CD4-positive, alpha-beta T cell (primary cell): ENCODE measurements around the gene CADPS. TPM values are rescaled to one million over a fixed set of nuclear protein-coding genes. Genes with fewer than 3 reads are reported as not detected.

Source experiments
- ATAC-seq: fragments of 200-7000 bp; cut with Tn5 transposase; one replicate; pipeline ENCODE4 v1.10.0; 2022; ENCODE audit warnings: mild to moderate bottlenecking; ENCODE audit not compliant: poor library complexity
- CTCF ChIA-PET: fragments of 350-600 bp; sonication (Branson Sonifier 250); formaldehyde crosslinking; loops from one replicate; lab custom pipeline; 2021; ENCODE audit warnings: antibody characterized with exemption, inconsistent platforms; lab: Charles Lee
- POLR2A ChIA-PET: fragments of 350-600 bp; sonication (Branson Sonifier 250); formaldehyde crosslinking; loops from one replicate; lab custom pipeline; 2021; ENCODE audit warnings: antibody characterized with exemption, inconsistent platforms; lab: Charles Lee
- DNase-seq, 14 experiments: peaks; one replicate each; pipeline ENCODE4 v3.0.0-alpha.2; 2013 to 2020; ENCODE audit warnings: mixed read lengths in 2 of 14
- H3K27ac ChIP-seq, 2 donors: one replicate each; pipeline versions ENCODE4 v1.5.1 to v1.7.0; 2013; ENCODE audit warnings: low read length in 2 of 2, low read depth in 1 of 2, mild to moderate bottlenecking in 1 of 2
- H3K27me3 ChIP-seq, 2 experiments: 1 replicate in 1 of 2; 2 replicates in 1 of 2; pipeline versions ENCODE4 v1.6.1 to v1.7.0; 2013; ENCODE audit warnings: low read length in 2 of 2, control low read depth in 1 of 2, mild to moderate bottlenecking in 1 of 2, moderate library complexity in 1 of 2; ENCODE audit not compliant: insufficient read depth in 2 of 2, control insufficient read depth in 1 of 2
- H3K36me3 ChIP-seq: one replicate; pipeline ENCODE4 v1.6.1; 2013; ENCODE audit warnings: low read length, control low read depth; ENCODE audit not compliant: insufficient read depth
- H3K4me1 ChIP-seq: one replicate; pipeline ENCODE4 v1.6.1; 2013; ENCODE audit warnings: low read length, control low read depth; ENCODE audit not compliant: insufficient read depth
- H3K4me3 ChIP-seq: one replicate; pipeline ENCODE4 v1.5.1; 2013; ENCODE audit warnings: mild to moderate bottlenecking, low read length, moderate library complexity
- H3K9me3 ChIP-seq, 2 experiments: 1 replicate in 1 of 2; 2 replicates in 1 of 2; pipeline versions ENCODE4 v1.6.1 to v1.7.0; 2013; ENCODE audit warnings: low read length in 2 of 2, mild to moderate bottlenecking in 2 of 2, control low read depth in 1 of 2, moderate library complexity in 1 of 2; ENCODE audit not compliant: control insufficient read depth in 1 of 2, insufficient read depth in 1 of 2
- H3K27ac Mint-ChIP-seq: one replicate; pipeline ENCODE4 v1.8.0; 2020; ENCODE audit warnings: mixed read lengths
- H3K27me3 Mint-ChIP-seq: one replicate; pipeline ENCODE4 v1.8.0; 2021; ENCODE audit warnings: mixed read lengths
- H3K36me3 Mint-ChIP-seq: one replicate; pipeline ENCODE4 v1.8.0; 2021; ENCODE audit warnings: low read depth, mixed read lengths
- H3K4me1 Mint-ChIP-seq: one replicate; pipeline ENCODE4 v1.8.0; 2021; ENCODE audit warnings: low read depth, mixed read lengths
- H3K4me3 Mint-ChIP-seq: one replicate; pipeline ENCODE4 v1.8.0; 2020; ENCODE audit warnings: mild to moderate bottlenecking, mixed read lengths
- H3K9me3 Mint-ChIP-seq: one replicate; pipeline ENCODE4 v1.8.0; 2020; ENCODE audit warnings: mixed read lengths
- CTCF ChIP-seq: fragments of 200-600 bp; IDR thresholded peaks from one replicate; pipeline ENCODE4 v1.8.0; 2022; ENCODE audit warnings: antibody characterized with exemption, mild to moderate bottlenecking
- intact Hi-C, 2 experiments: fragments of 100-400 bp; cut with DNase I in 1 of 2; cut with micrococcal nuclease in 1 of 2; formaldehyde crosslinking; loops; one replicate each; pipeline versions ENCODE4 v1.15.1 to v1.9.0; 2023 to 2025; cut with DNase I, micrococcal nuclease
- total RNA-seq, 174 experiments: library from RNA in 2 of 174; stranded (reverse) in 2 of 174; gene quantifications; one replicate each; pipeline ENCODE4 v1.2.3 and lab custom pipeline; 2021 to 2026

Gene CADPS
- total RNA-seq, 2 experiments from 2014 or later: not detected

DNA sequence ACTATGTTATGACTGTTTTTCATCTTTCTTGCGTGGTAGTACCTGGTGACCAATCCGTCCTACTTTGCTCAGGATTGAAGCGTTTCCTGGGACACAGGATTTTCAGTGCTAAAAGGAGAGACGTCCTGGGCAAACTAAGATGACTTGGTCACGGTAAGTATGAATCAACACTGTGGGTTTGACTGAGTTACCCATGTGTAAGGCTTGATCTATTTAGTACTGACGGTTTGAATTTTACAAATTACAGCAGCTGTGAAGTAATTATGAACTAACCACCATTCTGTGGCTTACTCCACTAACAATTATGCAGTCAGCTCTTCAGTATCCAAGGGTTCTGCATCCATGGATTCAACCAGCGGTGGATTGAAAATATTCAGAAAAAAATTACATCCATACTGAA, 328.9 kb downstream of the CADPS start:
- H3K9me3 Mint-ChIP-seq: no peaks in the 10 kb centered on the region
- H3K36me3 Mint-ChIP-seq: no peaks in the 10 kb centered on the region
- DNase-seq (no peak), ATAC-seq (no peak)
- H3K4me1 Mint-ChIP-seq: no peaks in the 10 kb centered on the region
- Histone ChIP-seq H3K4me1 (no peaks in the 10 kb centered on the region), H3K36me3 (no peaks in the 10 kb centered on the region), H3K27me3 (no peaks in the 10 kb centered on the region), H3K4me3 (no peak overlapping the region), H3K27ac (no peak overlapping the region), H3K9me3 (no peaks in the 10 kb centered on the region)
- no peak overlapping the region for H3K4me3 Mint-ChIP-seq
- intact Hi-C loops: no loop called here
- H3K27me3 Mint-ChIP-seq: peaks cover 15% of the 10 kb centered on the region
- POLR2A ChIA-PET: no interaction called here
- no peak for TF ChIP-seq CTCF
- CTCF ChIA-PET: no interaction called here
- no peak overlapping the region for H3K27ac Mint-ChIP-seq

DNA sequence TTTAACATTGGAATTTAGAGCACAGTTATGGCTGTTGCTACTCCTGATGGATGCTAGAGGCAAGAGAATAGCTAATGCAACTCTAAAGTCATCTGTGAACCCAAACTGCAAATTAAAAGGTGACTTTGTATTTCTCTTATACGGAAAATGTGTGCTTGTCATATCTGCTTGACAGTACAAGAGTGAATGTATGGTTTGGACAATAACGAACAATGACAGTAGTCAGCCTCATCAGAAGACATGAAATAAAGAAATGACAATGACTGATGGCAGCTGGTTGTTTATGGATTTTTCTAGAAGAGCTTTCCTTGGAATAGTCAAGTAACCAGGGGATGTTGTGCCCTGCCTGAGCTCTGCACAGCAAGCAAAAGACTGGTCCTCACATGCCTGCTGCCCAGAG, 333.0 kb downstream of the CADPS start:
- no peak overlapping the region for H3K4me3 Mint-ChIP-seq
- DNase-seq (no peak), ATAC-seq (no peak)
- no peak overlapping the region for H3K4me3 ChIP-seq
- POLR2A ChIA-PET: no interaction called here
- no peaks in the 10 kb centered on the region for H3K36me3 ChIP-seq
- no peaks in the 10 kb centered on the region for H3K9me3 ChIP-seq
- no peak for TF ChIP-seq CTCF
- CTCF ChIA-PET: no interaction called here
- no peak overlapping the region for H3K27ac Mint-ChIP-seq
- H3K27me3 ChIP-seq: no peaks in the 10 kb centered on the region
- intact Hi-C loops: no loop called here
- H3K4me1 Mint-ChIP-seq: no peaks in the 10 kb centered on the region
- no peaks in the 10 kb centered on the region for H3K27me3 Mint-ChIP-seq
- no peaks in the 10 kb centered on the region for H3K4me1 ChIP-seq
- no peak overlapping the region for H3K27ac ChIP-seq
- no peaks in the 10 kb centered on the region for H3K9me3 Mint-ChIP-seq
- H3K36me3 Mint-ChIP-seq: no peaks in the 10 kb centered on the region

DNA sequence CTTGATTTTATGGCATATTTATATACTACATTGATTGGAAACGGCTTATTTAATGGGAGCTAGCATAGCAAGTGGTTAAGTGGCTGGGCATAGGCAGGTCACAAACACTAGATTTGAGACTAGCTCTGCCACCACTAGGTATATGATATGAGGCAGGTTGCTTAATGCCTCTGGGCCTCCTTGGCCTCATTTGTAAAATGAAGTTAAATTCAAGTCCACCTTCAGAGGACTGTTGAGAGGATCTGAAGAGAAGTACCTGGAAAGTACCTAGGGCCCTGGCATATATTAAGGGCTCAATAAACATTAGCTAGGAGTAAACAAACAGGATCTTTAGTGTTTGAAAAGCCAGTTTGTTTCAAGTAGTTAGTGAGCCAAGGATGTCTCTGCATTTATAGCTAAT, 335.5 kb downstream of the CADPS start:
- Histone ChIP-seq H3K27me3 (no peaks in the 10 kb centered on the region), H3K9me3 (no peaks in the 10 kb centered on the region), H3K4me3 (no peak overlapping the region), H3K27ac (no peak overlapping the region), H3K36me3 (no peaks in the 10 kb centered on the region), H3K4me1 (no peaks in the 10 kb centered on the region)
- ATAC-seq: no peak
- no peak overlapping the region for H3K27ac Mint-ChIP-seq
- no peak for DNase-seq
- CTCF ChIA-PET: no interaction called here
- intact Hi-C loops: no loop called here
- H3K9me3 Mint-ChIP-seq: no peaks in the 10 kb centered on the region
- no peak overlapping the region for H3K4me3 Mint-ChIP-seq
- no peak for TF ChIP-seq CTCF
- POLR2A ChIA-PET: no interaction called here
- no peaks in the 10 kb centered on the region for H3K27me3 Mint-ChIP-seq
- H3K36me3 Mint-ChIP-seq: no peaks in the 10 kb centered on the region
- no peaks in the 10 kb centered on the region for H3K4me1 Mint-ChIP-seq
